Kidney epithelial cell (primary cell): ENCODE results near the gene BCL2L12. TPM values are rescaled to one million over a fixed set of nuclear protein-coding genes. Genes with fewer than 3 reads are reported as not detected.
"Not testable (repeated sequence)": the region's sequence is repeated elsewhere in the genome, so short reads cannot be mapped to it uniquely, and the experiment has no call there.

Experiments
- DNase-seq: peaks from one replicate; pipeline ENCODE4 v3.0.0-alpha.2; 2010; ENCODE audit warnings: low read depth
- H3K27me3 ChIP-seq: 2 replicates; pipeline ENCODE4 v1.6.0; 2011; ENCODE audit warnings: low read length; ENCODE audit not compliant: control insufficient read depth, insufficient read depth
- H3K36me3 ChIP-seq: 2 replicates; pipeline ENCODE4 v1.5.1; 2011; ENCODE audit warnings: low read length; ENCODE audit not compliant: control insufficient read depth, insufficient read depth
- H3K4me3 ChIP-seq: 2 replicates; pipeline ENCODE4 v1.5.1; 2011; ENCODE audit warnings: low read depth, mild to moderate bottlenecking, control low read depth, low read length
- total RNA-seq: library from RNA; depleted of rRNA; stranded (reverse); fragments of >200 nt; gene quantifications from 2 replicates; pipeline ENCODE4 v1.2.3, GENCODE V29; 2015
- TF ChIP-seq, protein P1 (sequence below): IDR thresholded peaks from 2 replicates; pipeline ENCODE4 v1.5.1; 2011; ENCODE audit warnings: mild to moderate bottlenecking, moderate library complexity, low read length, control low read depth, inconsistent platforms; ENCODE audit not compliant: insufficient read depth, poor library complexity, severe bottlenecking

BCL2L12 gene
- total RNA-seq, 1 donor from 2014 or later, result 13.9 TPM

DNA sequence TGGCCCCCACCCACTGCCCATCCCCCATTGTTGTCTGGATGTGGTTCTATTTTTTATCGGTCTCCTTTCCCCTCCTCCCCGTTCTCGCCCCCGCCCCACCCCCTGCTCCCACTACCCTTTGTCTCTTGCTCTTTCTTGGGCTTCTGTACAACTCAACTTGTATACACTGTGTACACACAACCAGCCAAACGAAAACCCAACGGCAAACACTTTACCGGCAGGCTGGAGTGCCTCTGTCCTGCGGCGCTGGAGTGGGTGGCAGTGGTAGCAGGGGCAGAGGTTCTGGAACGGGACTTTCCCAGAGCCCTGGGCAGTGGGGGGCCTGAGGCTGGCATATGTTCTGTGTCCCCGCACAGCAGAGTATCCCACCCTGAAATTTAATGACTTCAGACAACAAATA lies 39.5 kb upstream of the BCL2L12 start:
- TF ChIP-seq, protein P1, sequence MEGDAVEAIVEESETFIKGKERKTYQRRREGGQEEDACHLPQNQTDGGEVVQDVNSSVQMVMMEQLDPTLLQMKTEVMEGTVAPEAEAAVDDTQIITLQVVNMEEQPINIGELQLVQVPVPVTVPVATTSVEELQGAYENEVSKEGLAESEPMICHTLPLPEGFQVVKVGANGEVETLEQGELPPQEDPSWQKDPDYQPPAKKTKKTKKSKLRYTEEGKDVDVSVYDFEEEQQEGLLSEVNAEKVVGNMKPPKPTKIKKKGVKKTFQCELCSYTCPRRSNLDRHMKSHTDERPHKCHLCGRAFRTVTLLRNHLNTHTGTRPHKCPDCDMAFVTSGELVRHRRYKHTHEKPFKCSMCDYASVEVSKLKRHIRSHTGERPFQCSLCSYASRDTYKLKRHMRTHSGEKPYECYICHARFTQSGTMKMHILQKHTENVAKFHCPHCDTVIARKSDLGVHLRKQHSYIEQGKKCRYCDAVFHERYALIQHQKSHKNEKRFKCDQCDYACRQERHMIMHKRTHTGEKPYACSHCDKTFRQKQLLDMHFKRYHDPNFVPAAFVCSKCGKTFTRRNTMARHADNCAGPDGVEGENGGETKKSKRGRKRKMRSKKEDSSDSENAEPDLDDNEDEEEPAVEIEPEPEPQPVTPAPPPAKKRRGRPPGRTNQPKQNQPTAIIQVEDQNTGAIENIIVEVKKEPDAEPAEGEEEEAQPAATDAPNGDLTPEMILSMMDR, result no peak
- H3K4me3 ChIP-seq, result no peak overlapping the region
- DNase-seq, result no peak
- H3K27me3 ChIP-seq, result no peaks in the 10 kb centered on the region
- no peaks in the 10 kb centered on the region for H3K36me3 ChIP-seq

DNA sequence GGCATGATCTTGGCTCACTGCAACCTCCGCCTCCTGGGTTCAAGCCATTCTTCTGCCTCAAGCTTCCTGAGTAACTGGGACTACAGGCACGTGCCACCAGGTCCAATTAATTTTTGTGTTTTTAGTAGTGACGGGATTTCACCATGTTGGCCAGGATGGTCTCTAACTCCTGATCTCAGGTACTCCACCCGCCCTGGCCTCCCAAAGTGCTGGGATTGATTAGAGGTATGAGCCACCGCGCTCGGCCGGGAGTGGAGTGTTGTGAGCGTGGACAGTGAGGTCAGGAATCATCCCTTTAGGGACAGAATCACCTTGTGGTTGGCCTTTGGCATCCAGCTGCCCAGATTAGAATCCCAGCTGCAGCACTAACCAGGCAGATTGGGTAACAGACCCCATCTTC lies 36.1 kb upstream of the BCL2L12 start:
- no peak for DNase-seq
- Histone ChIP-seq H3K27me3 (no peaks in the 10 kb centered on the region), H3K36me3 (no peaks in the 10 kb centered on the region), H3K4me3 (no peak overlapping the region)
- TF ChIP-seq, protein P1, result no peak

DNA sequence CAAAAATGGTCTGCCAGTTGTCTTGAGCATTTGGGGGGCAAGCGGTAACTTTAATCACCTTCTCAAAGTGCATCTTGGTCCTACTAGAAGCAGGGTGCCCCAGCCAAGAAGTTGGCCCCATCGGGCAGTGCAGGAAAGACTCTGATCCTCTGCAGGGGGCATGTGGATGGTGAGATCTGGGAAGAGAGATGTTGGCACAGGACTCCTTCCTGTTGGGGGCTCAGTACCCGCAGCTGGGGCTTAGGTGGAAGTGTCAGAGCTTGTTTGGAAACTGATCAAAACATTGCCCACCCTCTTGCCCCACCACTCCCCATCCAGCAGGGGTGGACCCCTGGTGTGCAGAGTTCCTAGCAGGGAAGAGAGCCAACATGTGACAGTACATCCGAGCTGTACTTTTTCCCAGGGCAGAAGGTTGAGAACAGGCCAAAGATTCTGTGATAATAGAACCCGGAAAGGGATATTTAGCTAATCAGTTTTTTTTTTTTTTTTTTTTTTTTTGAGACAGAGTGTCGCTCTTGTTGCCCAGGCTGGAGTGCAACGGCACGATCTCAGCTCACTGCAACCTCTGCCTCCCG lies 34.6 kb upstream of the BCL2L12 start:
- DNase-seq, result no peak
- H3K4me3 ChIP-seq, result no peak overlapping the region
- no peaks in the 10 kb centered on the region for H3K27me3 ChIP-seq
- TF ChIP-seq, protein P1, result no peak
- no peaks in the 10 kb centered on the region for H3K36me3 ChIP-seq

DNA sequence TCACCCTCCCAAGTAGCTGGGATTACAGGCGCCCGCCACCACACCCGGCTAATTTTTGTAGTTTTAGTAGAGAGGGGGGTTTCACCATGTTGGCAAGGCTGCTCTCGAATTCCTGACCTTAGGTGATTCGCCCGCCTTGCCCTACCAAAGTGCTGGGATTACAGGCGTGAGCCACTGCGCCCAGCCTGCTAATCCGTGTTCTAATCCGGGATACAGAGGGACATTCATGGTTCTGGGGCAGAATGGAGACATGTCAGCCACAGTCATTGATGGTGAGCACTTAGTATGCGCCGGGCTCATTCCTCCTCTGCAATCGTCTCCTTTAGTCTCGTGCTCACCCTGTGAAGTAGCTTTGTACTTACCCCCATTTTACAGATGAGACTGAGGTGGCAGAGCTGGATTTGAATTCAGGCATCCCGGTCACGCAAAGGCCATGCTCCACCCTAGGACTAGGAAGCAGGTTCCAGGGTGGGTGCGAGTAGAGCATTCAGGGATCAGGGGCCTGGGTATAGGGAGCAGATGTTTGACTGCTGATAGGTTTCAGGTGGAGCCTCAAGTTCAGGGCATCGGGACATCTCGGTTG lies 34.0 kb upstream of the BCL2L12 start:
- Histone ChIP-seq H3K36me3 (no peaks in the 10 kb centered on the region), H3K27me3 (no peaks in the 10 kb centered on the region), H3K4me3 (no peak overlapping the region)
- DNase-seq, result no peak
- TF ChIP-seq, protein P1, result no peak

DNA sequence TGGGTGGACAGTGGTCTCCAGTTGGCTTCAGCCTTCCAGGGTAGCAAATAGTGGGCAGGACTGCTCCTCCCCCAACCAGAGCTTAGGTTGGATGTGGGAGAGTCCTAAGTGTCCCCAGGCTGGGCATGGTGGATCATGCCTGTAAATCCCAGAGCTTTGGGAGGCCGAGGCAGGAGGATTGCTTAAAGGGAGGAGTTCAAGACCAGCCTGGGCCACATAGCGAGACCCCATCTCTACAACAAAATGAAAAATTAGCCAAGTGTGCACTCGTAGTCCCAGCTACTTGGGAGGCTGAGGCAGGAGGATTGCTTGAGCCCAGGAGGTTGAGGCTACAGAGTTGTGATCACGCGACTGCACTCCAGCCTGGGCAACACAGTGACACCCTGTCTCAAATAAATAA lies 33.2 kb upstream of the BCL2L12 start:
- DNase-seq, result no peak
- TF ChIP-seq, protein P1, result no peak
- Histone ChIP-seq H3K4me3 (no peak overlapping the region), H3K27me3 (no peaks in the 10 kb centered on the region), H3K36me3 (no peaks in the 10 kb centered on the region)

DNA sequence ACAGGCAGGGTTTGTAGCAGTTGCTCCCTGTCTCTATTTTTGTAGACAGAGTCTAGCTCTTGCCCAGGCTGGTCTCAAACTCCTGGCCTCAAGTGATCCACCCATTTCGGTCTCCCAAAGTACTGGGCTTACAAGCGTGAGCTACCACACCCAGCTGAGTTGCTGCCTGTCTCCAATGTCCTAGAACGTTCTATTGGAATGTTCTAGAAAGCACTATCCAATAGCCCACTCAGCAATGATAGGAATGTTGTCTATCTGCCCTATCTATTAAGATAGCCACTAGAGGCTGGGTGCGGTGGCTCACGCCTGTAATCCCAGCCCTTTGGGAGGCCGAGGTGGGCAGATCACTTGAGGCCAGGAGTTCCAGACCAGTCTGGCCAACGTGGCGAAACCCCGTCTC lies 32.5 kb upstream of the BCL2L12 start:
- DNase-seq, H3K4me3 ChIP-seq, H3K27me3 ChIP-seq, H3K36me3 ChIP-seq: not testable (repeated sequence)
